Activated naive CD4-positive, alpha-beta T cell treated with anti-CD3 and anti-CD28 coated beads for 36 hours (primary cell): ENCODE results near the gene SSR4. TPM values are rescaled to one million over a fixed set of nuclear protein-coding genes. Genes with fewer than 3 reads are reported as not detected.

ENCODE experiments used
- CTCF ChIA-PET: fragments of 350-600 bp; sonication (Branson Sonifier 250); formaldehyde crosslinking; loops from one replicate; lab custom pipeline; 2021; ENCODE audit warnings: antibody characterized with exemption; lab: Charles Lee
- DNase-seq: peaks from one replicate; pipeline ENCODE4 v3.0.0-alpha.2; 2020
- H3K27ac Mint-ChIP-seq: one replicate; pipeline ENCODE4 v1.8.0; 2021; ENCODE audit warnings: mild to moderate bottlenecking, mixed read lengths
- H3K27me3 Mint-ChIP-seq: one replicate; pipeline ENCODE4 v1.8.0; 2021; ENCODE audit warnings: low read depth, mixed read lengths
- H3K36me3 Mint-ChIP-seq: one replicate; pipeline ENCODE4 v1.8.0; 2021; ENCODE audit warnings: low read depth, mixed read lengths
- H3K4me1 Mint-ChIP-seq: one replicate; pipeline ENCODE4 v1.8.0; 2021; ENCODE audit warnings: low read depth, mixed read lengths
- H3K4me3 Mint-ChIP-seq: one replicate; pipeline ENCODE4 v1.8.0; 2021; ENCODE audit warnings: mild to moderate bottlenecking, moderate library complexity, mixed read lengths
- H3K9me3 Mint-ChIP-seq: one replicate; pipeline ENCODE4 v1.8.0; 2021; ENCODE audit warnings: mixed read lengths
- intact Hi-C: fragments of 100-400 bp; cut with micrococcal nuclease; formaldehyde crosslinking; loops from one replicate; pipeline ENCODE4 v1.15.1; 2023
- total RNA-seq, 2 experiments: library from RNA; stranded (reverse); gene quantifications; one replicate each; pipeline ENCODE4 v1.2.3, GENCODE V29; 2021

SSR4 gene
- total RNA-seq, 2 experiments from 2014 or later, result 148 to 152 TPM

GRCh38 chrX:153836921-153837320 is 42.5 kb downstream of the SSR4 start:
- Mint-ChIP-seq H3K27me3 (no peaks in the 10 kb centered on the region), H3K4me1 (no peaks in the 10 kb centered on the region), H3K9me3 (no peaks in the 10 kb centered on the region), H3K27ac (no peak overlapping the region), H3K4me3 (no peak overlapping the region), H3K36me3 (no peaks in the 10 kb centered on the region)
- CTCF ChIA-PET, result no interaction called here
- intact Hi-C loops, result no loop called here
- no peak for DNase-seq

- Mint-ChIP-seq H3K4me3 (no peak overlapping the region), H3K27me3 (no peaks in the 10 kb centered on the region), H3K36me3 (no peaks in the 10 kb centered on the region), H3K27ac (no peak overlapping the region), H3K4me1 (no peaks in the 10 kb centered on the region), H3K9me3 (no peaks in the 10 kb centered on the region)
- no peak for DNase-seq
- CTCF ChIA-PET, result no interaction called here
- intact Hi-C loops, result no loop called here
Measured at GRCh38 chrX:153844509-153845082, 50.1 kb downstream of the SSR4 start.

GRCh38 chrX:153845195-153845594 is 50.7 kb downstream of the SSR4 start:
- CTCF ChIA-PET, result no interaction called here
- no peak for DNase-seq
- H3K27ac Mint-ChIP-seq, result no peak overlapping the region
- no peaks in the 10 kb centered on the region for H3K4me1 Mint-ChIP-seq
- no peaks in the 10 kb centered on the region for H3K27me3 Mint-ChIP-seq
- intact Hi-C loops, result no loop called here
- H3K9me3 Mint-ChIP-seq, result no peaks in the 10 kb centered on the region
- no peak overlapping the region for H3K4me3 Mint-ChIP-seq
- H3K36me3 Mint-ChIP-seq, result no peaks in the 10 kb centered on the region

- intact Hi-C loops, result no loop called here
- H3K36me3 Mint-ChIP-seq, result no peaks in the 10 kb centered on the region
- no peaks in the 10 kb centered on the region for H3K27me3 Mint-ChIP-seq
- CTCF ChIA-PET, result no interaction called here
- no peaks in the 10 kb centered on the region for H3K4me1 Mint-ChIP-seq
- no peak for DNase-seq
- H3K9me3 Mint-ChIP-seq, result no peaks in the 10 kb centered on the region
- H3K4me3 Mint-ChIP-seq, result no peak overlapping the region
- H3K27ac Mint-ChIP-seq, result no peak overlapping the region
Measured at GRCh38 chrX:153845842-153846241, 51.4 kb downstream of the SSR4 start.

Other genes with a start within 250 kb of the SSR4 start
- gene CCNQ, start 195.5 kb upstream of the SSR4 start, total RNA-seq, result 10 to 100 TPM; 13.4 to 15.1 TPM
- gene DUSP9, start 147.5 kb upstream of the SSR4 start, total RNA-seq, result under 1 TPM in 1 of 2 experiments, not detected in 1; 0.36 TPM
- under 1 TPM; 0.26 to 0.30 TPM for gene PNCK, start 120.9 kb upstream of the SSR4 start, total RNA-seq
- under 1 TPM; 0.32 to 0.41 TPM for gene SLC6A8, start 106.7 kb upstream of the SSR4 start, total RNA-seq
- gene BCAP31, start 70.3 kb upstream of the SSR4 start, total RNA-seq, result 10 to 100 TPM; 69.5 to 71.2 TPM
- 1 to 10 TPM; 2.5 to 3.4 TPM for gene ABCD1, start 69.8 kb upstream of the SSR4 start, total RNA-seq
- gene PLXNB3, start 30.4 kb upstream of the SSR4 start, total RNA-seq, result under 1 TPM; 0.05 to 0.44 TPM
- not detected for gene SRPK3, start 13.6 kb upstream of the SSR4 start, total RNA-seq
- 10 to 100 TPM; 46.3 to 49.9 TPM for gene IDH3G, start 293 bp upstream of the SSR4 start, total RNA-seq
- gene PDZD4, start 35.9 kb downstream of the SSR4 start, total RNA-seq, result 1 to 10 TPM in 1 of 2 experiments, under 1 TPM in 1; 0.83 to 1.0 TPM
- under 1 TPM; 0.40 to 0.57 TPM for gene L1CAM, start 91.5 kb downstream of the SSR4 start, total RNA-seq
- gene AVPR2, start 110.0 kb downstream of the SSR4 start, total RNA-seq, result not detected
- 100 to 1,000 TPM; 154 to 161 TPM for gene ARHGAP4, start 131.6 kb downstream of the SSR4 start, total RNA-seq
- 100 to 1,000 TPM; 120 to 121 TPM for gene NAA10, start 140.4 kb downstream of the SSR4 start, total RNA-seq
- gene RENBP, start 150.0 kb downstream of the SSR4 start, total RNA-seq, result 10 to 100 TPM; 11.3 to 13.1 TPM
- 10 to 100 TPM; 85.0 to 86.1 TPM for gene HCFC1, start 177.2 kb downstream of the SSR4 start, total RNA-seq
- 1 to 10 TPM; 6.2 to 6.7 TPM for gene TMEM187, start 178.1 kb downstream of the SSR4 start, total RNA-seq
- 10 to 100 TPM; 77.2 to 82.6 TPM for gene IRAK1, start 225.2 kb downstream of the SSR4 start, total RNA-seq